Measurements from ENCODE around the gene SH2D7. TPM values are rescaled to one million over a fixed set of nuclear protein-coding genes. Genes with fewer than 3 reads are reported as not detected.
"Not testable (repeated sequence)": the region's sequence is repeated elsewhere in the genome, so short reads cannot be mapped to it uniquely, and the experiment has no call there.

Gene SH2D7
- total RNA-seq, 1 experiment from 2014 or later = not detected

DNA sequence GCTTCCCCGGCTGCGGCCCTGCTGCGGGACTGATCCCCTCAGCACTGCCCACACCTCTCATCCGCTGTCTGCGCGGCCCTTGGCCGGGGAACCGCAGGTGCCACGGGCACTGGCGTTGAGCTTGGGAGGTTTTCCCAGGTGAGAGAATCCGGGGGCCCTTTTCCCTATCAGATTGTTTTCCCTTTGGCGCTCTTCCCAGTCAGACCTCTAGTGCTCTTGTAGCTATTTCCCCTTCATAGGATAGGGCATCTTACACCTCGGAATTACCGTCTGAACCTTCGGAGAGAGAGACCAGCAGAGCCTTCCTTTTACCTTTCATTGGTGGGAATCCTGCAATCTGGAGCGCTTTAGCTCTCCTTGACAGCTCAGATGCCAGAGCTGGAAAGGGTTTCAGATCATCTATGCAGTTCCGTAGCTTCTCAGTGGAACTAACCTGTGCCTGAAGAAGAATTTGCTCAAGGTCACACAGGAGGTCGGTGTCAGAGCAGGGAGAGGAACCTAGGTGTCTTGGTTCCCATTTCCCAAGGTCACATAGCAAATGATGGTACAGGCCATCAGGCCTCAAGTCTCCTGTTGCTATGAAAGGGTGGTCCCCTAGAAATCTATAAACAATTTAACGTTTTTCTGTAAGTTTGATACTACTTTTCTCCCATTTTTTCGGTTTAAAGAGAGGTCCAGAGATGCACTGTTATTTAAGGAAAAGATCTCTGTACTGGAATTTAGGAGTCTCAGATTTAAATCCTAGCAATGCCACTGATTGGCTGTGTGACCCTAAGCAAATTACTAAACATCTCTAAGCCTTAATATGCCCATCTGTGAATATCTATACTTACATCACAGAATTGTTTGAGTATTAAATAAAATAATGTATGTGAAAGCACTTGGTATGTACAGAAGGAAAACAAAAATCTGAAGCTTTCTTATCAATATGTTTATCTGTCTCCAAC lies 57.7 kb downstream of the SH2D7 start:
- no peak overlapping the region for H4K8ac ChIP-seq (replicated peaks; ENCODE audit: insufficient read length, low read depth, low read length)
- H3K56ac ChIP-seq (ENCODE audit: insufficient read length, low read depth, low read length) = no peak overlapping the region
- H3K9ac ChIP-seq (ENCODE audit: extremely low read depth, insufficient read length, low read length) = peak overlapping the region; percentile 34
- no peak overlapping the region for H3K23ac ChIP-seq (ENCODE audit: insufficient read length, low read depth, low read length)
- no peaks in the 10 kb centered on the region for H4K20me1 ChIP-seq (ENCODE audit: control insufficient read depth, insufficient read depth, insufficient read length)
- H3K27ac ChIP-seq (ENCODE audit: insufficient read length, low read depth, low read length) = no peak overlapping the region
- Mint-ChIP-seq H3K27ac (peak overlapping the region in 1 of 3 experiments; percentile 24; a peak in 1 of 7 replicates), H3K36me3 (ENCODE audit: insufficient read depth in 1 of 3, low read depth in 3 of 3) (peaks cover 0 to 5% (median 1%) of the 10 kb centered on the region in 3 experiments; a peak in 2 of 7 replicates), H3K9me3 (no peaks in the 10 kb centered on the region; a peak in 1 of 5 replicates), H3K4me1 (peaks cover 11 to 24% of the 10 kb centered on the region in 2 experiments), H3K27me3 (ENCODE audit: low read depth) (peaks cover 2% of the 10 kb centered on the region; the same call in 1 of the 2 replicates), H3K4me3 (peak overlapping the region; percentile 89 to 94)
- H3K4me2 ChIP-seq (ENCODE audit: insufficient read depth, insufficient read length, low read length) = peak overlapping the region; percentile 78
- no peak overlapping the region for H3K14ac ChIP-seq (ENCODE audit: insufficient read depth, low read length)
- no peak overlapping the region for H2BK15ac ChIP-seq (ENCODE audit: low read depth, low read length)
- no peaks in the 10 kb centered on the region for H3K9me3 ChIP-seq (ENCODE audit: control insufficient read depth, low read depth, low read length)
- no peak overlapping the region for H3K18ac ChIP-seq (ENCODE audit: insufficient read length, low read depth, low read length)
- no peak overlapping the region for H2AFZ ChIP-seq (ENCODE audit: low read length)
- TF ChIP-seq, protein P1, sequence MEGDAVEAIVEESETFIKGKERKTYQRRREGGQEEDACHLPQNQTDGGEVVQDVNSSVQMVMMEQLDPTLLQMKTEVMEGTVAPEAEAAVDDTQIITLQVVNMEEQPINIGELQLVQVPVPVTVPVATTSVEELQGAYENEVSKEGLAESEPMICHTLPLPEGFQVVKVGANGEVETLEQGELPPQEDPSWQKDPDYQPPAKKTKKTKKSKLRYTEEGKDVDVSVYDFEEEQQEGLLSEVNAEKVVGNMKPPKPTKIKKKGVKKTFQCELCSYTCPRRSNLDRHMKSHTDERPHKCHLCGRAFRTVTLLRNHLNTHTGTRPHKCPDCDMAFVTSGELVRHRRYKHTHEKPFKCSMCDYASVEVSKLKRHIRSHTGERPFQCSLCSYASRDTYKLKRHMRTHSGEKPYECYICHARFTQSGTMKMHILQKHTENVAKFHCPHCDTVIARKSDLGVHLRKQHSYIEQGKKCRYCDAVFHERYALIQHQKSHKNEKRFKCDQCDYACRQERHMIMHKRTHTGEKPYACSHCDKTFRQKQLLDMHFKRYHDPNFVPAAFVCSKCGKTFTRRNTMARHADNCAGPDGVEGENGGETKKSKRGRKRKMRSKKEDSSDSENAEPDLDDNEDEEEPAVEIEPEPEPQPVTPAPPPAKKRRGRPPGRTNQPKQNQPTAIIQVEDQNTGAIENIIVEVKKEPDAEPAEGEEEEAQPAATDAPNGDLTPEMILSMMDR (conservative IDR thresholded peaks at IDR 0.05) = no peak
- H3K79me2 ChIP-seq (ENCODE audit: insufficient read depth, low read length) = no peaks in the 10 kb centered on the region
- H4K5ac ChIP-seq (ENCODE audit: insufficient read length, low read depth, low read length) = no peak overlapping the region
- no peak overlapping the region for H3T11ph ChIP-seq (ENCODE audit: low read length)
- no peak overlapping the region for H2BK20ac ChIP-seq (ENCODE audit: low read depth, low read length, poor library complexity, severe bottlenecking)
- no peak overlapping the region for H2BK12ac ChIP-seq (ENCODE audit: insufficient read length, low read depth, low read length)
- H4K91ac ChIP-seq (ENCODE audit: insufficient read length, low read depth, low read length) = no peak overlapping the region
- DNase-seq = no peak
- H3K79me1 ChIP-seq (ENCODE audit: insufficient read depth, low read depth, low read length, poor library complexity, severe bottlenecking) = no peaks in the 10 kb centered on the region
- H2BK120ac ChIP-seq (ENCODE audit: low read depth, low read length, poor library complexity, severe bottlenecking) = no peak overlapping the region
- no peaks in the 10 kb centered on the region for H3K4me1 ChIP-seq (ENCODE audit: insufficient read depth, low read length)
- WGBS (ENCODE audit: extremely low coverage, insufficient read length, low lambda C conversion rate) = no CpG with 5 or more reads among the region's 20 CpGs
- peaks cover 3% of the 10 kb centered on the region for H3K23me2 ChIP-seq (ENCODE audit: insufficient read length, low read depth, low read length, poor library complexity, severe bottlenecking)
- no peaks in the 10 kb centered on the region; the same call in 1 of the 2 replicates for H3K27me3 ChIP-seq (ENCODE audit: insufficient read depth, low read length)
- H3K4ac ChIP-seq (ENCODE audit: low read depth, low read length) = no peak overlapping the region
- H2BK5ac ChIP-seq (ENCODE audit: insufficient read length, low read length) = no peak overlapping the region
- H2AK5ac ChIP-seq (ENCODE audit: insufficient read length, low read length) = no peak overlapping the region

DNA sequence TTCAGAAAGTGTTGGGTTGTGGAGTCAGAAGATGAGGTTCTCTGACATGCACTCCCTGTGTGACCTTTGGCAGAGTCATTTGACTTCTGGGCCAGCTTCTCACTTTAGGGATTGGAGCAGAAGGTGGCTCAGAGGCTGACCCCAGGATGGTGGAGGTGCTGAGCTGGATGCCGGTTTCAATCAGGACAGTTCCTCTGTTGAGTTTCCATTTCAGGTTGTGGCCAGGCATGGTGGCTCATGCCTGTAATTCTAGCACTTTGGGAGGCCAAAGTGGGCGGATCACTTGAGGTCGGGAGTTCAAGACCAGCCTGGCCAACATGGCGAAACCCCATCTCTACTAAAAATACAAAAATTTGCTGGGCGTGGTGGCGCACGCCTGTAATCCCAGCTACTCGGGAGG lies 58.7 kb downstream of the SH2D7 start:
- H2BK20ac ChIP-seq (ENCODE audit: low read depth, low read length, poor library complexity, severe bottlenecking); H3T11ph ChIP-seq (ENCODE audit: low read length); H3K27me3 Mint-ChIP-seq (ENCODE audit: low read depth); H3K18ac ChIP-seq (ENCODE audit: insufficient read length, low read depth, low read length); H3K9me3 ChIP-seq (ENCODE audit: control insufficient read depth, low read depth, low read length); H3K23me2 ChIP-seq (ENCODE audit: insufficient read length, low read depth, low read length, poor library complexity, severe bottlenecking); H3K14ac ChIP-seq (ENCODE audit: insufficient read depth, low read length); H3K56ac ChIP-seq (ENCODE audit: insufficient read length, low read depth, low read length); H2BK12ac ChIP-seq (ENCODE audit: insufficient read length, low read depth, low read length); H3K36me3 Mint-ChIP-seq (ENCODE audit: insufficient read depth in 1 of 3, low read depth in 3 of 3); H3K4me2 ChIP-seq (ENCODE audit: insufficient read depth, insufficient read length, low read length); H3K23ac ChIP-seq (ENCODE audit: insufficient read length, low read depth, low read length); H2AFZ ChIP-seq (ENCODE audit: low read length); H4K5ac ChIP-seq (ENCODE audit: insufficient read length, low read depth, low read length); H3K4me3 Mint-ChIP-seq; H3K4me1 ChIP-seq (ENCODE audit: insufficient read depth, low read length); H2BK5ac ChIP-seq (ENCODE audit: insufficient read length, low read length); H3K4ac ChIP-seq (ENCODE audit: low read depth, low read length); H3K79me2 ChIP-seq (ENCODE audit: insufficient read depth, low read length); H3K27me3 ChIP-seq (ENCODE audit: insufficient read depth, low read length); H2BK15ac ChIP-seq (ENCODE audit: low read depth, low read length); H4K8ac ChIP-seq (replicated peaks; ENCODE audit: insufficient read length, low read depth, low read length); H3K9ac ChIP-seq (ENCODE audit: extremely low read depth, insufficient read length, low read length); H3K79me1 ChIP-seq (ENCODE audit: insufficient read depth, low read depth, low read length, poor library complexity, severe bottlenecking); DNase-seq; H3K27ac Mint-ChIP-seq; H4K20me1 ChIP-seq (ENCODE audit: control insufficient read depth, insufficient read depth, insufficient read length); H4K91ac ChIP-seq (ENCODE audit: insufficient read length, low read depth, low read length); H3K9me3 Mint-ChIP-seq; H3K27ac ChIP-seq (ENCODE audit: insufficient read length, low read depth, low read length); H2AK5ac ChIP-seq (ENCODE audit: insufficient read length, low read length); H2BK120ac ChIP-seq (ENCODE audit: low read depth, low read length, poor library complexity, severe bottlenecking): not testable (repeated sequence)
- no CpG with 5 or more reads among the region's 8 CpGs for WGBS (ENCODE audit: extremely low coverage, insufficient read length, low lambda C conversion rate)
- peaks cover 16 to 32% of the 10 kb centered on the region in 2 experiments for H3K4me1 Mint-ChIP-seq
